HG02852 (cell line): Measurements from ENCODE around the gene TMEM253.

ENCODE experiments used
- ATAC-seq: cut with Tn5 transposase; IDR thresholded peaks from one replicate; pipeline ENCODE4 v1.9.1; 2021; ENCODE audit warnings: mild to moderate bottlenecking, moderate library complexity; ENCODE audit not compliant: unreplicated experiment

The TMEM253 gene

GRCh38 chr14:21070610-21071224 is 30.1 kb upstream of the TMEM253 start:
- peak; percentile 25 for ATAC-seq

DNA sequence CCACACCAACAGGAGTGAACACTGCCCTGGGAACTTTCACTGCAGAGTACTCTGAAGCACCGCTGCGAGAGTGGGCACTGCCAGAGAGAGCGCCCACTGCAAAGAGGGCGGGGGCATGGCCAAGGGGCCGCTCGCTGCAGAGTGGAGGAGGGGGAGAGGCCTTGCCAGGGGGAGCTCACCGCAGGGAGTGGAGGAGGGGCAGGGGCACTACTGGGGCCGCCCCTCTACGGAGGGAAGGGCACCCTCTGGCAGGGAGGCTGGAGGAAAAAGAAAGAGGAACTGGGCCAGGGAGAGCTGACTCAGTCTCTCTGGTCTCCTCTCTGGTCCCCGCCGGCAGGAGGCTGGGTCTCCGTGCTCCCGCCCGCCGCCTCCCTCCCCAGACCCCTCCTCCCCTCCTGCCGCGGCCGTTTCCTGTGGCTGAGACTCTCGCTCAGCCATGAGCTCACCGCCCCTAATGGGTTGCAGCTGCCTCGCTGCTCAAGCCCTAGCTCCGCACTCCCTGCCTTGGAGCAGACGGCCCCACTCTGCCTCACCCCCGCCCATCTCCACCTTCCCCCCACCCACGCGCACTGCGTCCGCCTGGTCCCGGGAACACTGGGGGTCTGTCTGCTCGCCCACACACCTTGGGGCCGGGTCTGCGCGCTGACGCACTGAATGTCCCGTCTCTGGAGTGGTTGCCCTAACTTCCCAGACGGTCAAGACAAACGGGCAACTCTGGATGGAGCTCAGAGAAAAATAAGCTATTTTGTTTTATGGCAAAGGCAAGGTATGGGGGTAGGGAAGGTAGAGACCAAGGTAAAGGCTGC is 29.4 kb upstream of the TMEM253 start:
- peak; percentile 74 for ATAC-seq

- no peak for ATAC-seq
Measured at GRCh38 chr14:21072031-21072473, 28.8 kb upstream of the TMEM253 start.

DNA sequence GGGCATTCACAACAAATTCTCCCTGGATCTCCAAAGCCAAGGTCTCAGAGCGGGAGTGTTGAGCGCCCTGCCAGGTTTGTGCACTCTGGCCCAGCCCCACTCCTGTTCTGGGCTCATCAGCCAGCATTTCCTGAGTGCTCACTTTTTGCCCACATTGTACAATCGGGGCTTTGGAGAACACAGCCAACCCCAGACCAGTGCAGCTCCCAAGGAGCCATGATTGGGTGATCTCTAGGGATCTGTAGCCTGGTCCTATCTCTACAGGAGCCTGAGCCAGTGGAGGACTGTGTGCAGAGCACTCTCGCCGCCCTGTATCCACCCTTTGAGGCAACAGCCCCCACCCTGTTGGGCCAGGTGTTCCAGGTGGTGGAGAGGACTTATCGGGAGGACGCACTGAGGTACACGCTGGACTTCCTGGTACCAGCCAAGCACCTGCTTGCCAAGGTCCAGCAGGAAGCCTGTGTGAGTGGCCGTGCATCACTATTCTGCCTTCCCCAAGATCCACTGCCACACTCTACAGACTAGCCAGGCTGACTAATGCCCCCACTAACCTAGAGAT is 28.0 kb upstream of the TMEM253 start:
- ATAC-seq: no peak

DNA sequence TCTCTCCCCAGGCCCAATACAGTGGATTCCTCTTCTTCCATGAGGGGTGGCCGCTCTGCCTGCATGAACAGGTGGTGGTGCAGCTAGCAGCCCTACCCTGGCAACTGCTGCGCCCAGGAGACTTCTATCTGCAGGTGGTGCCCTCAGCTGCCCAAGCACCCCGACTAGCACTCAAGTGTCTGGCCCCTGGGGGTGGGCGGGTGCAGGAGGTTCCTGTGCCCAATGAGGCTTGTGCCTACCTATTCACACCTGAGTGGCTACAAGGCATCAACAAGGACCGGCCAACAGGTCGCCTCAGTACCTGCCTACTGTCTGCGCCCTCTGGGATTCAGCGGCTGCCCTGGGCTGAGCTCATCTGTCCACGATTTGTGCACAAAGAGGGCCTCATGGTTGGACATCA is 26.9 kb upstream of the TMEM253 start:
- ATAC-seq: no peak

GRCh38 chr14:21074398-21075272 is 26.2 kb upstream of the TMEM253 start:
- no peak for ATAC-seq

GRCh38 chr14:21075719-21076437 is 25.0 kb upstream of the TMEM253 start:
- ATAC-seq: no peak

- ATAC-seq: no peak
Measured at GRCh38 chr14:21077672-21078071, 23.2 kb upstream of the TMEM253 start.

GRCh38 chr14:21078287-21078686 is 22.6 kb upstream of the TMEM253 start:
- no peak for ATAC-seq

DNA sequence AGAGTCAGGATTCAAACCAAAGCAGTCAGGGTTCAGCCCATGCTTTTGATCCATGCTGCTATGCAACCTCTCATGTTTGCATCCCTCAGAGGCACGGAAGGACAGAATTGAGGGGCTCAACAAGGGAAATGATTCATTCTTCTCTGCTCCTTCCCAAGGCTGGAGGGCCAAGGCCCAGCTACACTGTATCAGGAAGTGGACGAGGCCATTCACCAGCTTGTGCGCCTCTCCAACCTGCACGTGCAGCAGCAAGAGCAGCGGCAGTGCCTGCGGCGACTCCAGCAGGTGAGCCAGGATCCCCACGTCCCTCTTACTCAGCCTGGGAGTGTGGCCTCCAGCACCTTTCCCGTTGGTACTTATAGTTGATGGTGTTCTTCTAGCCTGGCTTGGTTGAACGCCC is 22.1 kb upstream of the TMEM253 start:
- no peak for ATAC-seq

GRCh38 chr14:21081521-21082142 is 19.2 kb upstream of the TMEM253 start:
- ATAC-seq: no peak

- ATAC-seq: no peak
Measured at GRCh38 chr14:21083565-21084325, 17.1 kb upstream of the TMEM253 start.

DNA sequence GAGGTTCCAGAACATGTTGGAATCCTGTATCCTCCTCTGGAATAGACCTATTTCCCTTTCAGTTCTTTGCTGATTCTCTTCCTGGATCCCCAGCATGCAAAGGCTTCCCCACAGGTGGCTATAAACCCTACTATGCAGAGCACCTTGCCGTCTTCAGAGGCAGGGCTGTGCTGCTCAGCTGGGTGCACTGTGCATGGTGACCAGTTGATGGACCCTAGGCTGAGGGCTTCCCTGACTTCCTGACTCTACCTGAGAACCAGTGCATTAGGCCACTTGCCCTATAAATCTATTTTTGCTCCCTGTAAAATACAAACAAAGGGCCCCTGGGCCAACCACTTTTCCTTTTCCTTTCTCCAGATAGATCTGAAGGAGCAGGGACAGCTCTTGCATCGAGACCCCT is 16.5 kb upstream of the TMEM253 start:
- no peak for ATAC-seq

GRCh38 chr14:21084998-21085853 is 15.6 kb upstream of the TMEM253 start:
- ATAC-seq: no peak

DNA sequence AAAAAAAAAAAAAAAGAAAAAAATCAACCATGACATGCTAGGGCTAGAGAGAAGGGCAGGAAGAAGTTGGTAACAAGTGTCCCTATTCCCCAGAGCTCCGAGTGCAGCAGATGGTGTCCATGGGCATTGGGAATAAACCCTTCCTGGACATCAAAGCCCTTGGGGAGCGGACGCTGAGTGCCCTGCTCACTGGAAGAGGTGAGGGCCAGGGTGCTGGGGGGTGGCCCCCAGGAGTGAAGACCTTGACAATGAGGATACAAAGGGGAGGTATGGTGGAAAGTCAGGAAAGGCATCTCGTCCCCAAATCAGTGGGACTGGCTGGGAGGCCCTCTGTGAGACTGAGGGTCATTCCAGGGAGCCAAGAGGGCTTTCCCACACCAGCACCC is 14.0 kb upstream of the TMEM253 start:
- ATAC-seq: no peak

- ATAC-seq: peak; percentile 54
Measured at GRCh38 chr14:21087294-21088091, 13.4 kb upstream of the TMEM253 start.

DNA sequence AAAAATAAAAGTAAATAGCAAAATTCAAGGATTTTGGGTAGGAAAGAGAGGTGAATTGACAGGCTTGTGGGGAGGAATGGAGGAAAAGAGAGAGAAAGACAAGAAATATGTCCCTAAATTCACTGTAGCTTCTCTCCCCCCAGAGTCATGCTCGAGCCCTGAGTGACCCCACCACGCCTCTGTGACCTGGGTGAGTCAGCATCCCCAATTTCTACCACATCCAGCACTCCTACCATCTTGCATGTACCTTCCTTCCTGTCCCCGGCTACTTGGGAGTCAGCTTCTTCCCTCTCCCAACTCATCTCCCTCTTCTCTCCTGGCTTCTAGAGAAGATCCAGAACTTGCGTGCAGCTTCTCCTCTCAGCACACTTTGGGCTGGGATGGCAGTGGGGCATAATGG is 12.2 kb upstream of the TMEM253 start:
- ATAC-seq: no peak

DNA sequence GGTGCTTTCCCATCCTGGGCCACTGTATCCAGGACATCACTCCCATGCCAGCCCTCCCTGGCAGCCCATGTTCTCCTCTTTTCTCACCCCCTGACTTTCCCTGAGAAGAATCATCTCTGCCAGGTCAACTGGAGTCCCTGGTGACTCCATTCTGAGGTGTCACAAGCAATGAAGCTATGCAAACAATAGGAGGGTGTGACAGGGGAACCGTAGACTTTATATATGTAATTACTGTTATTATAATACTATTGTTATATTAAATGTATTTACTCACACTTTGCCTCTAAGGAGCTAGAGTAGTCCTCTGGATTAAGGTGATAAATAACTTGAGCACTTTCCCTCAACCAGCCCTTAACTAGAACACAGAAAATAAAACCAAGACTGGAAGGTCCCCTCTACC is 11.6 kb upstream of the TMEM253 start:
- no peak for ATAC-seq
